Lower lobe of right lung (tissue), 2 donors: ENCODE data around the gene PPP2R5C. TPM values are rescaled to one million over a fixed set of nuclear protein-coding genes. Genes with fewer than 3 reads are reported as not detected.
"Not testable (repeated sequence)": the region's sequence is repeated elsewhere in the genome, so short reads cannot be mapped to it uniquely, and the experiment has no call there.

ENCODE experiments used
- ATAC-seq, 2 donors: fragments of 200-7000 bp; cut with Tn5 transposase; one replicate each; pipeline ENCODE4 v1.9.1; 2020 to 2022; ENCODE audit warnings: mild to moderate bottlenecking in 2 of 2, moderate library complexity in 2 of 2
- DNase-seq: peaks from one replicate; pipeline ENCODE4 v3.0.0-alpha.2; 2020
- H3K27ac ChIP-seq: fragments of 200-600 bp; one replicate; pipeline ENCODE4 v1.8.0; 2022
- H3K27me3 ChIP-seq: fragments of 200-600 bp; one replicate; pipeline ENCODE4 v1.8.0; 2022; ENCODE audit warnings: low read depth
- H3K36me3 ChIP-seq: fragments of 200-600 bp; one replicate; pipeline ENCODE4 v1.8.0; 2022; ENCODE audit warnings: mild to moderate bottlenecking
- H3K4me1 ChIP-seq: fragments of 200-600 bp; one replicate; pipeline ENCODE4 v1.8.0; 2022
- H3K4me3 ChIP-seq: fragments of 200-600 bp; one replicate; pipeline ENCODE4 v1.8.0; 2022; ENCODE audit warnings: mild to moderate bottlenecking
- H3K9me3 ChIP-seq: fragments of 200-600 bp; one replicate; pipeline ENCODE4 v1.8.0; 2022
- CTCF ChIP-seq: fragments of 200-600 bp; IDR thresholded peaks from one replicate; pipeline ENCODE4 v1.8.0; 2022; ENCODE audit warnings: antibody characterized with exemption, mild to moderate bottlenecking
- intact Hi-C: fragments of 100-400 bp; cut with DNase I; formaldehyde crosslinking; loops from one replicate; pipeline ENCODE4 v1.11.0; 2022
- total RNA-seq: library from RNA; stranded (reverse); fragmentation: NEBNext Ultra II Directional; extraction: Animal tissue kit (Norgen Biotek cat#: 25700); gene quantifications from one replicate; pipeline ENCODE4 v1.2.1, GENCODE V29; 2021
- donor health status: DM: no; HTN: yes; CAD: no; lungs with severe emphysema.

The PPP2R5C gene
- total RNA-seq, 1 donor from 2014 or later: 160 TPM

GRCh38 chr14:101719045-101719645 is 42.4 kb upstream of the PPP2R5C start:
- peaks cover 18% of the 10 kb centered on the region for H3K4me1 ChIP-seq
- DNase-seq (no peak), ATAC-seq (peak in 1 of 2 donors; percentile 28)
- intact Hi-C loops: no loop called here
- no peaks in the 10 kb centered on the region for H3K9me3 ChIP-seq
- H3K27me3 ChIP-seq: no peaks in the 10 kb centered on the region
- H3K4me3 ChIP-seq: no peak overlapping the region
- no peak for TF ChIP-seq CTCF
- H3K36me3 ChIP-seq: no peaks in the 10 kb centered on the region
- peak overlapping the region; percentile 18 for H3K27ac ChIP-seq

- no peaks in the 10 kb centered on the region for H3K36me3 ChIP-seq
- intact Hi-C loops: no loop called here
- no peak for TF ChIP-seq CTCF
- H3K9me3 ChIP-seq: no peaks in the 10 kb centered on the region
- peak overlapping the region; percentile 18 for H3K27ac ChIP-seq
- H3K27me3 ChIP-seq: no peaks in the 10 kb centered on the region
- no peak for ATAC-seq
- H3K4me1 ChIP-seq: peaks cover 18% of the 10 kb centered on the region
- no peak overlapping the region for H3K4me3 ChIP-seq
- no peak for DNase-seq
Observed at GRCh38 chr14:101719708-101720107, 41.8 kb upstream of the PPP2R5C start.

- H3K9me3 ChIP-seq: no peaks in the 10 kb centered on the region
- H3K4me1 ChIP-seq: peaks cover 18% of the 10 kb centered on the region
- intact Hi-C loops: no loop called here
- TF ChIP-seq CTCF: no peak
- H3K27me3 ChIP-seq: no peaks in the 10 kb centered on the region
- no peak for DNase-seq
- H3K4me3 ChIP-seq: no peak overlapping the region
- peak overlapping the region; percentile 58 for H3K27ac ChIP-seq
- no peak for ATAC-seq
- H3K36me3 ChIP-seq: no peaks in the 10 kb centered on the region
Observed at GRCh38 chr14:101721111-101721510, 40.4 kb upstream of the PPP2R5C start.

GRCh38 chr14:101721951-101722661 is 39.4 kb upstream of the PPP2R5C start:
- no peak for TF ChIP-seq CTCF
- peak overlapping the region; percentile 79 for H3K27ac ChIP-seq

GRCh38 chr14:101723061-101723595 is 38.4 kb upstream of the PPP2R5C start:
- no peaks in the 10 kb centered on the region for H3K9me3 ChIP-seq
- TF ChIP-seq CTCF: no peak
- H3K4me1 ChIP-seq: peaks cover 18% of the 10 kb centered on the region
- ATAC-seq (no peak), DNase-seq (no peak)
- no peaks in the 10 kb centered on the region for H3K27me3 ChIP-seq
- H3K36me3 ChIP-seq: no peaks in the 10 kb centered on the region
- intact Hi-C loops: no loop called here
- no peak overlapping the region for H3K4me3 ChIP-seq
- H3K27ac ChIP-seq: peak overlapping the region; percentile 79

More at GRCh38 chr14:101721951-101722661, 39.4 kb upstream of the PPP2R5C start:
- Histone ChIP-seq H3K27me3 (no peaks in the 10 kb centered on the region), H3K9me3 (no peaks in the 10 kb centered on the region), H3K36me3 (no peaks in the 10 kb centered on the region), H3K4me1 (peaks cover 18% of the 10 kb centered on the region), H3K4me3 (no peak overlapping the region)
- no peak for DNase-seq
- ATAC-seq: peak; percentile 79
- intact Hi-C loops: no loop called here

- H3K4me3 ChIP-seq, H3K9me3 ChIP-seq, intact Hi-C loops, H3K27me3 ChIP-seq, H3K36me3 ChIP-seq, H3K27ac ChIP-seq: not testable (repeated sequence)
- peak; percentile 82 for DNase-seq
- peaks cover 21% of the 10 kb centered on the region for H3K4me1 ChIP-seq
- ATAC-seq: peak in 1 of 2 donors; percentile 25
Observed at GRCh38 chr14:101725652-101726051, 35.9 kb upstream of the PPP2R5C start.
